ENCODE measurements around the gene SIX1. TPM values are rescaled to one million over a fixed set of nuclear protein-coding genes. Genes with fewer than 3 reads are reported as not detected.

The SIX1 gene
- total RNA-seq, 4 donors from 2014 or later, result 0.42 to 0.58 (median 0.48) TPM

Other genes with a start within 250 kb of the SIX1 start
- 1 to 10 TPM in 1 of 4 donors, under 1 TPM in 2, not detected in 1; 0.29 to 3.7 (median 0.50) TPM for gene C14orf39, start 163.4 kb downstream of the SIX1 start, total RNA-seq
- not detected for gene SIX6, start 140.3 kb downstream of the SIX1 start, total RNA-seq
- gene SIX4, start 74.9 kb upstream of the SIX1 start, total RNA-seq, result 1 to 10 TPM; 1.7 to 4.2 (median 2.7) TPM
- gene MNAT1, start 85.3 kb upstream of the SIX1 start, total RNA-seq, result 10 to 100 TPM; 34.9 to 48.2 (median 38.1) TPM

Measured in esophagus muscularis mucosa (tissue), 4 donors.